Esophagus squamous epithelium (tissue), 4 donors: ENCODE measurements around the gene GRID2.

Experiments used
- CTCF ChIP-seq, 6 experiments: fragments of 450-650 bp in 4 of 6; fragments of 200-600 bp in 2 of 6; sonication (generic) in 2 of 6; IDR thresholded peaks; one replicate each; pipeline ENCODE4 v1.5.1; 2016 to 2019; ENCODE audit warnings: antibody characterized with exemption in 6 of 6, mild to moderate bottlenecking in 4 of 6, moderate library complexity in 4 of 6
- POLR2A ChIP-seq, 4 donors: fragments of 450-650 bp; IDR thresholded peaks; one replicate each; pipeline ENCODE4 v1.6.1; 2017; ENCODE audit warnings: antibody characterized with exemption in 4 of 4, mild to moderate bottlenecking in 4 of 4, moderate library complexity in 3 of 4

- no peak for TF ChIP-seq CTCF (IDR thresholded peaks at IDR 0.05)
- TF ChIP-seq POLR2A (IDR thresholded peaks at IDR 0.05) = no peak
These were observed 714.5 kb downstream of the GRID2 start for GRCh38 chr4:93018243-93018642.
